Muscle of leg (tissue), 11 donors: Measurements from ENCODE around the gene BUD23. TPM values are rescaled to one million over a fixed set of nuclear protein-coding genes. Genes with fewer than 3 reads are reported as not detected.
"Not testable (repeated sequence)": the region's sequence is repeated elsewhere in the genome, so short reads cannot be mapped to it uniquely, and the experiment has no call there.

Source experiments
- DNase-seq: peaks from one replicate; pipeline ENCODE4 v3.0.0; 2013
- H3K27ac ChIP-seq: one replicate; pipeline ENCODE4 v1.5.1; 2013; ENCODE audit warnings: mild to moderate bottlenecking, low read length, control low read depth
- H3K27me3 ChIP-seq: one replicate; pipeline ENCODE4 v1.6.1; 2013; ENCODE audit warnings: low read length; ENCODE audit not compliant: control insufficient read depth, insufficient read depth
- H3K36me3 ChIP-seq: one replicate; pipeline ENCODE4 v1.6.1; 2013; ENCODE audit warnings: low read length; ENCODE audit not compliant: control insufficient read depth, insufficient read depth
- H3K4me1 ChIP-seq: one replicate; pipeline ENCODE4 v1.6.1; 2013; ENCODE audit warnings: low read length; ENCODE audit not compliant: control insufficient read depth, insufficient read depth
- H3K4me3 ChIP-seq: one replicate; pipeline ENCODE4 v1.5.1; 2013; ENCODE audit warnings: low read length, control low read depth
- H3K9me3 ChIP-seq: replicated peaks from 2 replicates; pipeline ENCODE4 v1.6.1; 2013; ENCODE audit warnings: low read depth, low read length; ENCODE audit not compliant: control insufficient read depth
- WGBS: methylation state at CpG from one replicate; pipeline ENCODE4 v1.1.5; 2013; ENCODE audit warnings: missing lambda C conversion rate; ENCODE audit not compliant: insufficient coverage; 5-methylcytosine and 5-hydroxymethylcytosine counted together
- polyA plus RNA-seq, 8 donors: library from polyadenylated mRNA; unstranded; fragments of 120-200 nt; gene quantifications; one replicate each; pipeline versions ENCODE4 v1.2.1 to v1.2.3, GENCODE V29; 2013; ENCODE audit warnings: inconsistent platforms in 1 of 8, low replicate concordance in 1 of 8; ENCODE audit not compliant: insufficient read length in 8 of 8, insufficient read depth in 1 of 8
- total RNA-seq: library from RNA; stranded (reverse); fragments of 120-200 nt; gene quantifications from one replicate; pipeline ENCODE4 v1.2.4, GENCODE V29; 2013

Gene BUD23
- total and polyA plus RNA-seq, 9 donors = 34.3 to 87.1 (median 78.9) TPM

DNA sequence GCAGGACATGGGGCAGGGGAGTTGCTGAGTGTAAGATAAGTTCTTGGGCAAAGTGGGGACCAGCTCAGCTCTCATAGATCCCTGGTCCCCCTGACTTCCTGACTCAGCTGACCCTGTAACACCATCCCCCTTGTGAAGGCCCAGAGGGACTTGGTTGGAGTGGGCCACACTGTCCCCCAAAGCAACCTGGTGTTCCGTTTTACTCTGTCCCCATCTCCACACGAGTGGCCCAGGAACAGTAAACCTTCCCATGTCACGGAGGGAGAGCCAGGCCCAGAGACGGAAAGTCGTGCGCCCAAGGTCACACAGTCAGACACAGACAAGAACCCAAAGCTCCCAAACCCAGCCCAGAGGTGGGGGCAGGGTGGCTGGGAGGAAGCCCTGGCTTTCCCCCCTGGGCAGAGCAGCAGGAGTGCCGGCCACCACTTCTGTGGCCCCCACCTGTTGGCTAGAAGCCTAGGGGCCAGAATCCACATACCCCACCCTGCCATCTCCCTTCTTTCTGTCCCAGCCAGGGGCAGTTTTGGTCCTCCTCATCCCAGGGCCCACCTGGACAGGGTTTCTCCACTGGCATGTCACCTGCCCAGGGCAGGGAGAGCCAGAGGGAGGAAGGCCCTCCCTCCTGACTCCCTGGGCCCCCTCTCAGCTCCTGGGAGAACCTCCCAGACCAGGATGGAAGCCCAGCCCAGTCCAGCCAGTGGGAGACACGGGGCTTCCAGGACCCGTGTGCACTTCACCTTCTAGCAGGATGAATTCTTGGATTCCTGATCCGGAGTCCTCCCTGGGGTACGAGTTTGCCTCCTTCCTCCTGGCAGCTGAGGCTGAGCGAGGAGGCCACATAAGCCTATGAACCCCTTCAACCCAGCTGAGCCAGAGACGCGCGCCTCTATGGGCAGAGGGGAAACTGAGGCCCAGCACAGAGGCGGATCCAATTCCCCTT lies 36.3 kb upstream of the BUD23 start:
- WGBS = 13% methylated on average over 10 of the region's 16 CpGs
- Histone ChIP-seq H3K4me3 (no peak overlapping the region), H3K36me3 (no peaks in the 10 kb centered on the region), H3K9me3 (no peaks in the 10 kb centered on the region), H3K4me1 (peaks cover 4% of the 10 kb centered on the region), H3K27ac (no peak overlapping the region), H3K27me3 (peaks cover 59% of the 10 kb centered on the region)
- DNase-seq = no peak

DNA sequence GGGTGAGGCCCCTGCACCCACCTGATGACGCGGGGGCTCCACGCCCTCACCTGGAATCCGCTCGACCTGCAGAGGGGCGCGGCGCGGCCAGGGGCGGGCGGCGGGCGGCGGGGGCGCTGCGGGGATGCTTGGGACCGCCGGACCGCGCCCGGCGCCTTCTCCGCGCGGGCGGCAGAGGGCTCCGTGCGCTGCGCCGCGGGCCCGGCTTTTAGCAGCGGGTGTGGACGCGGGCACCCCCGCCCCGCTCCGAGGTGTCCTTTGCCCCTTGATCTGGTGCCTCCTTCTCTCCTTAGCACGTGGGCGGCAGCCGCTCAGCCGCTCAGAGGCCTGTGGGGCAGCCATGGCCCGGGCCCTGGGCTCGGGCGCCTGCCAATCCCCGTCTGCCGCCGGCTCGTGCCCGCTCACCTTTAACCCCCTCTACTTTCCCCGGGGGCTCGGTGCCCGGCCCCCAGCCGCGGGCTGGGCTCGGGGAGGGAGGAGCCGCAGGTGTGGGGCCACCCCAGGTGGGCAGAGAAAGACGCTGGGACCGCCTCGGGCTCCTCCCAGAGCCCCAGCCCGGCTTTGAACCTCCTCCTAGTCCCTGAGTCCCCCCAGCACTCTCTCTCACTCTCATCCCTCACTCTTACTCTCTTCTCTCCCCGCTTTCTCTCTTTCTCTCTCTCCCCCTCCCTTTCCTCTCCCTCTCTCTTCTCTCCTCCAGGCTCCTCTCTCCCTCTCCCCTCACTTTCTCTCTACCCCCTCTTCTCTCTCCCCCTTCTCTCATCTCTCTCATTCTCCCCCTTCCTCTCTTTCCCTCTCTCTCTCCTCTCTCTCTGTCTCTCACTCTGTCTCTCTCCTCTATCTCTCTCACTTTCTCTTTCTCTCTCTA lies 35.4 kb upstream of the BUD23 start:
- Histone ChIP-seq H3K27me3 (peaks cover 59% of the 10 kb centered on the region), H3K4me1 (peaks cover 4% of the 10 kb centered on the region), H3K4me3 (no peak overlapping the region), H3K27ac (no peak overlapping the region), H3K36me3 (no peaks in the 10 kb centered on the region), H3K9me3 (no peaks in the 10 kb centered on the region)
- DNase-seq = no peak
- WGBS = under 1% methylated on average over 61 of the region's 62 CpGs

DNA sequence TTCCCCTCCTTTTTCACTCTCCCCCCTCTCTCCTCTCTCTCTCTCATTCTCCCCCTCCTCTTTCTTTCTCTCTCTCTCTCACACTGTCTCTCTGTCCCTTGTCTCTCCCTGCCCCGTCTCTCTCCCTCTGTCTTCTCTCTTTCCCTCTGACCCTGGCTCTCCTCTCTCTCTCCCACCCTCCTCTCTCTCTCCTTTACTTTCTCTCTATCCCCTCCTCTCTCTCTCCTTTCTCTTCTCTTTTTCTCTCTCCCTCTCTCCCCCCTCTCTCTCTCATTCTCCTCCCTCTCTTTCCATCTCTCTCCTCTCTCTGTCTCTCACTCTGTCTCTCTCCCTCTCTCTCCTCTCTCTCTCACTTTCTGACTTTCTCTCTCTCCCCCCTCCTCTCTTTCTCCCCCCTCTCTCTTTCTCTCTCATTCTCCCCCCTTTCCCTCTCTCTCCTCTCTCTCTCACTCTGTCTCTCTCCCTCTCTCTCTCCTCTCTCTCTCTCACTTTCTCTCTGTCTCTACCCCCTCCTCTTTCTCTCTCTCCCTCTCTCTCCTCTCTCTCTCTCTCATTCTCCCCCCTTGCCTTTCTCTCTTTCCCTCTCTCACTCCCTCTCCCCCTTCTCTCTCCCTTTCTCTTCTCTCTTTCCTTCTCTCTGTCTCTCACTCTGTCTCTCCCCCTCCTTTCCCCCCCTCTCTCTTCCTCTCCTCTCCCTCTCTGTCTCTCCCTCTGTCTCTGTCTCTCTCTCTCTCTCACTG lies 34.6 kb upstream of the BUD23 start:
- H3K27me3 ChIP-seq = peaks cover 64% of the 10 kb centered on the region
- no peak overlapping the region for H3K27ac ChIP-seq
- WGBS = 29% methylated on average over 1 of the region's 1 CpG
- no peaks in the 10 kb centered on the region for H3K9me3 ChIP-seq
- DNase-seq = no peak
- H3K36me3 ChIP-seq = no peaks in the 10 kb centered on the region
- no peak overlapping the region for H3K4me3 ChIP-seq
- peaks cover 4% of the 10 kb centered on the region for H3K4me1 ChIP-seq

DNA sequence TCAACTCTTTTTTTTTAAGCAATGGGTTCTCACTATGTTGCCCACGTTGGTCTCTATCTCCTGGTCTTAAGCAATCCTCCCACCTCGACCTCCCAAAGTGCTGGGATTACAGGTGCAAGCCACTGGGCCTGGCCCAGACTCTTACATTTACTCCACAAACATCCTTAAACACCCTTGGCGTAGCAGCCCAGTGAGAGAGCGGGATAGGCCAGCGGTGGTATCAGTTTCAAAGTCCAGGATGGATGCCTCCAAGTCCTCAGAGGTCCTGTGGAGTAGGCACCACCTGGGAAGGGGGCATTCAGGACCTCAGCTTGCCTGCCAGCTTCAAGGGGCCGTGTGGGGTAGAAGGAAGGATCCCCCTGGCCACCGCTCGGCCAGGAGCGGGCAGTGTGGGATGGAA lies 33.8 kb upstream of the BUD23 start:
- WGBS = 0% methylated on average over 1 of the region's 9 CpGs
- Histone ChIP-seq H3K27ac (no peak overlapping the region), H3K4me3 (no peak overlapping the region), H3K36me3 (no peaks in the 10 kb centered on the region), H3K4me1 (peaks cover 4% of the 10 kb centered on the region), H3K27me3 (peaks cover 63% of the 10 kb centered on the region), H3K9me3 (no peaks in the 10 kb centered on the region)
- no peak for DNase-seq

DNA sequence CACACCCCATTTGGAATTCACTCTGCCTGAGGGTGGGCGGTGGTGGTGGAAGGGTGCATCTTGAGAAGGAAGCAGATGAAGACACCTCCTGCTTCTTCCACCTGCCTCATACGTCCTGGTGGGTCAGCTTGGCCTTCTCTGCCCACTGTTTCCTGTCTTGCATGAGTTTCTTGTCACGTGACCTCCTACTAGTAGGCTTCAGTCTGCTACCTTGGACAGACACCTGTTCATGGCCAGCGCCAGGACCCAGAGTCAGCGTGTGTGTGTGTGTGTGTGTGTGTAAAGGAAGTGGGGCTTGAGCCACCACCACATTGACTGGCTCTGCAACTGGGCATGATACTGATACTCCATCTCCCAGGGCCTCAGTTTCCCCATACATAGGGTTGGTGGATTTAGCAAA lies 32.9 kb upstream of the BUD23 start:
- WGBS = 33% methylated on average over 2 of the region's 5 CpGs
- H3K4me3 ChIP-seq = no peak overlapping the region
- no peak for DNase-seq
- H3K36me3 ChIP-seq = no peaks in the 10 kb centered on the region
- H3K27me3 ChIP-seq = peaks cover 54% of the 10 kb centered on the region
- H3K9me3 ChIP-seq = no peaks in the 10 kb centered on the region
- H3K27ac ChIP-seq = no peak overlapping the region
- peaks cover 4% of the 10 kb centered on the region for H3K4me1 ChIP-seq

DNA sequence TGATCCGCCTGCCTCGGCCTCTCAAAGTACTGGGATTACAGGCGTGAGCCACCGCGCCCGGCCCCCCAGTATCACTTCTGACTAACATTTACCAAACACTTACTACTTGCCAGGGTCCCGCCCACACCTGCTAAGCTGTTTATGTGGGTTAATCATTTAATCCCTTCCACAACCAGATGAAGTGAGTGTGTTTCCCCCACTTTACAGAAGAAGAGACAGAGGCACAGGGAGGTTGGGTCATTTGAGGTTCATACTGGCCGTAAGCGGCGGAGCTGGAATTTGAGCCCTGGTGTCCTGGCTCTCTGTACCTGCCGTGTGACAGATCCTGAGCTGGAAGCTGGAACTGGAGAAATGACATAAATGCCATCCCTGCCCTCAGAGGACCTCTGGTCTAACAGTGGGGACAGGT lies 30.9 kb upstream of the BUD23 start:
- no peak for DNase-seq
- WGBS = 67% methylated on average over 4 of the region's 11 CpGs
- Histone ChIP-seq H3K27me3 (peaks cover 34% of the 10 kb centered on the region), H3K4me3 (no peak overlapping the region), H3K9me3 (no peaks in the 10 kb centered on the region), H3K4me1 (peaks cover 4% of the 10 kb centered on the region), H3K36me3 (no peaks in the 10 kb centered on the region), H3K27ac (no peak overlapping the region)

DNA sequence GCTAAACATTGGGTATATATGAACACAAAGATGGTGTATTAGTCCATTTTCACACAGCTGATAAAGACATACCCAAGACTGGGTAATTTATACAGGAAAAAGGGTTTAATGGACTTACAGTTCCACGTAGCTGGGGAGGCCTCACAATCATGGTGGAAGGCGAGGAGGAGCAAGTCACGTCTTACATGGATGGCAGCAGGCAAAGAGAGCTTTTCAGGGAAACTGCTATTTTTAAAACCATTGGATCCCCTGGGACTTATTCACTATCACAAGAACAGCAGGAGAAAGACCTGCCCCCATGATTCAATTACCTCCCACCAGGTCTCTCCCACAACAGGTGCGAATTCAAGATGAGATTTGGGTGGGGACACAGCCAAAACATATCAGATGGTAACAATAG lies 28.1 kb upstream of the BUD23 start:
- not testable (repeated sequence) for H3K27me3 ChIP-seq, DNase-seq, H3K4me3 ChIP-seq, H3K36me3 ChIP-seq, H3K9me3 ChIP-seq, H3K4me1 ChIP-seq, H3K27ac ChIP-seq
- 58% methylated on average over 3 of the region's 4 CpGs for WGBS

DNA sequence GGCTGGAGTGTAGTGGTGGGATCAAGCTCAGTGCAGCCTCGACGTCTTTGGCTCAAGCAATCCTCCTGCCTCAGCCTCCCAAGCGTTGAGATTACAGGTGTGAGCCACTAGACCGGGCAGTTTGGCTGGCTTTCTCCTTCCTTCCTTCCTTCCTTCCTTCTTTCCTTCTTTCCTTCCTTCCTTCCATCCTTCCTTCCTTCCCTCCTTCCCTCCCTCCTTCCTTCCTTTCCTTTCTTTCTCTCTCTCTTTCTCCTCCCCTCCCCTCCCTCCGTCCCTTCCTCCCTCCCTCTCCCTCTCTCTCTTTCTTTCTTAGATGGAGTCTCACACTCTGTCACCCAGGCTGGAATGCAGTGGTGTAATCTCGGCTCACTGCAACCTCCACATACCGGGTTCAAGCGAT lies 23.4 kb upstream of the BUD23 start:
- Histone ChIP-seq H3K27me3 (no peaks in the 10 kb centered on the region), H3K4me3 (no peak overlapping the region), H3K36me3 (no peaks in the 10 kb centered on the region), H3K9me3 (no peaks in the 10 kb centered on the region), H3K4me1 (no peaks in the 10 kb centered on the region), H3K27ac (no peak overlapping the region)
- DNase-seq = no peak
- 55% methylated on average over 5 of the region's 8 CpGs for WGBS

DNA sequence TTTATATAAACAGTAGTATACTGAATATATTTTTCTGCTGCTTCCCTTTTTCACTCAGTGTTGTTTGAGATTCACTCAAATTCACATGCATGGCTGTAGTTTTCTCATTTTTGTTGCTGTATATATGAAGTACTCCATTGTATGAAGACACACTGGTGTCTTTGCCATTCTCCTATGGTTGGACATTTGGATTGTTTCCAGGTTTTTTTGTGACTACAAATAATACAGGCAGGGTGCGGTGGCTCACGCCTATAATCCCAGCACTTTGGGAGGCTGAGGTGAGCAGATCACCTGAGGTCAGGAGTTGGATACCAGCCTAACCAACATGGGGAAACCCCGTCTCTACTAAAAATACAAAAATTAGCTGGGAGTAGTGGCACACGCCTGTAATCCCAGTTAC lies 22.8 kb upstream of the BUD23 start:
- H3K4me1 ChIP-seq, H3K9me3 ChIP-seq, DNase-seq, H3K27me3 ChIP-seq, H3K36me3 ChIP-seq, H3K4me3 ChIP-seq, H3K27ac ChIP-seq: not testable (repeated sequence)
- 40% methylated on average over 1 of the region's 4 CpGs for WGBS

DNA sequence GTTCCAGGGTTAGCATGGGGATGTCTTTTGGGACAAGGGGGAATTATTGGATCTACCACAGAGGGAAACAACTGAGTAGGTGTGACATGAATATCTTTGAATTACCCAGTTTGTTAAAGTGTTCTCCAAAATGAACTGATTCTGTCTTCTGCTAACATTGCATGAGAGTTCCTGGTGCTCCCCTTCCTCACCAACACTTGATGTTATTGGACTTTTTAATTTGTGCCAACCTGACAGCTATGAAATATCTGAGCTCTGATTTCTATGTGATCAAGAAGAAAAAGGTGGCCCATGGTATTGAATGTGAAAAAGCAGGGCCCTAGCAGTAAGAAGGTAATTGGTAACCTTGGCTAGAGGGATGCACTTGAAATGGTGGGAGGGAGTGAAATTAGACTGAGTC lies 20.4 kb upstream of the BUD23 start:
- no peak for DNase-seq
- Histone ChIP-seq H3K9me3 (no peaks in the 10 kb centered on the region), H3K4me3 (no peak overlapping the region), H3K27me3 (peaks cover 12% of the 10 kb centered on the region), H3K36me3 (no peaks in the 10 kb centered on the region), H3K4me1 (peaks cover 3% of the 10 kb centered on the region), H3K27ac (no peak overlapping the region)
